ENCODE data around the gene MAG. TPM values are rescaled to one million over a fixed set of nuclear protein-coding genes. Genes with fewer than 3 reads are reported as not detected.

Gene MAG
- total and polyA plus RNA-seq, 2 of the 13 experiments (the other 11 are each of a cell fraction or from before 2014, with no cell fraction given) = 0.20 to 1.3 TPM

- TF ChIP-seq ZNF275 (CRISPR knock-in tag; IDR thresholded peaks at IDR 0.05; ENCODE audit: borderline replicate concordance) = no peak; the same call in 1 of the 2 replicates
- TF ChIP-seq KLF11 (CRISPR knock-in tag; IDR thresholded peaks at IDR 0.05) = no peak
- no peak for TF ChIP-seq CBX2 (IDR thresholded peaks at IDR 0.05; ENCODE audit: low read depth, low read length)
- TF ChIP-seq CBX2 (CRISPR knock-in tag; IDR thresholded peaks at IDR 0.05; ENCODE audit: low read depth) = no peak
- no peak for TF ChIP-seq ZHX1 (CRISPR knock-in tag; IDR thresholded peaks at IDR 0.05; ENCODE audit: low read depth)
- TF ChIP-seq DZIP1 (CRISPR knock-in tag; IDR thresholded peaks at IDR 0.05) = no peak
- peak; percentile 74; the same call in 1 of the 2 replicates for TF ChIP-seq GFI1 (CRISPR knock-in tag; IDR thresholded peaks at IDR 0.05; ENCODE audit: borderline replicate concordance)
- no peak for TF ChIP-seq ZFP1 (CRISPR knock-in tag; IDR thresholded peaks at IDR 0.05)
- TF ChIP-seq ZNF619 (CRISPR knock-in tag; IDR thresholded peaks at IDR 0.05) = no peak
- no peak for TF ChIP-seq ZBTB49 (CRISPR knock-in tag; IDR thresholded peaks at IDR 0.05; ENCODE audit: borderline replicate concordance)
- TF ChIP-seq ARID4A (CRISPR knock-in tag; IDR thresholded peaks at IDR 0.05; ENCODE audit: borderline replicate concordance) = peak; percentile 72; the same call in 1 of the 2 replicates
- no peak for TF ChIP-seq MZF1 (CRISPR knock-in tag; IDR thresholded peaks at IDR 0.05; ENCODE audit: borderline replicate concordance)
- TF ChIP-seq TAF1 (CRISPR knock-in tag; IDR thresholded peaks at IDR 0.05) = no peak
- no peak; the same call in 1 of the 2 replicates for TF ChIP-seq ERF (CRISPR knock-in tag; IDR thresholded peaks at IDR 0.05)
Observed at GRCh38 chr19:35253316-35254286, 38.4 kb upstream of the MAG start (continued).
